Esophagus squamous epithelium (tissue), 5 donors: Measurements from ENCODE around the gene DAND5. TPM values are rescaled to one million over a fixed set of nuclear protein-coding genes. Genes with fewer than 3 reads are reported as not detected.

ENCODE experiments used
- DNase-seq: peaks from one replicate; lab custom pipeline; 2025; lab: John Stamatoyannopoulos, UW
- H3K27ac ChIP-seq, 4 donors: fragments of 200-600 bp; sonication (generic); one replicate each; pipeline ENCODE4 v1.5.1; 2016 to 2019; ENCODE audit warnings: mild to moderate bottlenecking in 1 of 4
- H3K27me3 ChIP-seq, 4 donors: fragments of 200-600 bp; sonication (generic); 1 replicate in 3 of 4; 2 replicates in 1 of 4; pipeline versions ENCODE4 v1.5.1 to v1.6.0; 2017 to 2021; ENCODE audit warnings: antibody characterized with exemption in 1 of 4
- H3K36me3 ChIP-seq, 3 donors: fragments of 200-600 bp; sonication (generic); one replicate each; pipeline ENCODE4 v1.5.1; 2016 to 2019
- H3K4me1 ChIP-seq, 3 donors: fragments of 200-600 bp; sonication (generic); one replicate each; pipeline ENCODE4 v1.5.1; 2017 to 2019
- H3K4me3 ChIP-seq, 4 donors: fragments of 200-600 bp; sonication (generic); 1 replicate in 3 of 4; 2 replicates in 1 of 4; pipeline ENCODE4 v1.5.1; 2016 to 2019; ENCODE audit warnings: mild to moderate bottlenecking in 2 of 4, moderate library complexity in 1 of 4
- H3K9me3 ChIP-seq, 3 donors: fragments of 200-600 bp; sonication (generic); one replicate each; pipeline ENCODE4 v1.5.1; 2016 to 2019
- CTCF ChIP-seq, 6 experiments: fragments of 450-650 bp in 4 of 6; fragments of 200-600 bp in 2 of 6; sonication (generic) in 2 of 6; IDR thresholded peaks; one replicate each; pipeline ENCODE4 v1.5.1; 2016 to 2019; ENCODE audit warnings: antibody characterized with exemption in 6 of 6, mild to moderate bottlenecking in 4 of 6, moderate library complexity in 4 of 6
- POLR2A ChIP-seq, 4 donors: fragments of 450-650 bp; IDR thresholded peaks; one replicate each; pipeline ENCODE4 v1.6.1; 2017; ENCODE audit warnings: antibody characterized with exemption in 4 of 4, mild to moderate bottlenecking in 4 of 4, moderate library complexity in 3 of 4
- WGBS, 2 donors: methylation state at CpG; one replicate each; pipeline ENCODE4 v1.1.5; 2018; 5-methylcytosine and 5-hydroxymethylcytosine counted together
- intact Hi-C: fragments of 100-400 bp; cut with DNase I; formaldehyde crosslinking; loops from one replicate; pipeline ENCODE4 v1.15.0; 2022
- total RNA-seq, 4 donors: library from RNA; depleted of rRNA; stranded (reverse); fragments of >200 nt; gene quantifications; one replicate each; pipeline ENCODE4 v1.1.0, GENCODE V29; 2016
- donor health status: DM: yes; HTN: yes; CAD: no.

DAND5 gene
- total RNA-seq, 4 donors from 2014 or later, result not detected

- H3K4me3 ChIP-seq, result peak overlapping the region; percentile 26 to 61 (median 42)
- TF ChIP-seq CTCF (IDR thresholded peaks at IDR 0.05) (no peak), POLR2A (IDR thresholded peaks at IDR 0.05) (no peak)
- no peaks in the 10 kb centered on the region for H3K36me3 ChIP-seq
- H3K27me3 ChIP-seq, result peaks cover 0 to 38% (median 0%) of the 10 kb centered on the region in 4 donors
- H3K4me1 ChIP-seq, result peaks cover 57 to 100% (median 75%) of the 10 kb centered on the region in 3 donors
- H3K9me3 ChIP-seq, result no peaks in the 10 kb centered on the region
- no peak for DNase-seq
- WGBS, 2 donors, result 12 to 13% methylated on average over 21 to 34 of the region's 35 CpGs
- H3K27ac ChIP-seq, result peak overlapping the region; percentile 90 to 98 (median 92)
- intact Hi-C loops, result no loop called here
Observed at GRCh38 chr19:13014101-13014920, 44.9 kb downstream of the DAND5 start.

- Histone ChIP-seq H3K36me3 (no peaks in the 10 kb centered on the region), H3K27me3 (peaks cover 0 to 33% (median 0%) of the 10 kb centered on the region in 4 donors), H3K4me1 (peaks cover 54 to 100% (median 75%) of the 10 kb centered on the region in 3 donors), H3K27ac (peak overlapping the region; percentile 91 to 98 (median 92)), H3K9me3 (no peaks in the 10 kb centered on the region), H3K4me3 (peak overlapping the region in 3 of 4 donors; percentile 41 to 61 (median 44))
- no peak for DNase-seq
- intact Hi-C loops, result no loop called here
- WGBS, 2 donors, result 33 to 37% methylated on average over 4 of the region's 4 CpGs
- TF ChIP-seq POLR2A (IDR thresholded peaks at IDR 0.05) (no peak), CTCF (IDR thresholded peaks at IDR 0.05) (no peak)
Observed at GRCh38 chr19:13014921-13015280, 45.5 kb downstream of the DAND5 start.

GRCh38 chr19:13015361-13016223 is 46.2 kb downstream of the DAND5 start:
- no peak for DNase-seq
- TF ChIP-seq POLR2A (IDR thresholded peaks at IDR 0.05) (no peak), CTCF (IDR thresholded peaks at IDR 0.05) (no peak)
- Histone ChIP-seq H3K9me3 (no peaks in the 10 kb centered on the region), H3K36me3 (no peaks in the 10 kb centered on the region), H3K4me3 (peak overlapping the region in 3 of 4 donors; percentile 32 to 44 (median 37)), H3K27ac (peak overlapping the region; percentile 91 to 98 (median 92)), H3K27me3 (peaks cover 0 to 26% (median 0%) of the 10 kb centered on the region in 4 donors), H3K4me1 (peaks cover 54 to 100% (median 75%) of the 10 kb centered on the region in 3 donors)
- intact Hi-C loops, result no loop called here
- WGBS, 2 donors, result 28 to 42% methylated on average over 7 to 11 of the region's 12 CpGs

- peak overlapping the region; percentile 91 to 98 (median 92) for H3K27ac ChIP-seq
- TF ChIP-seq CTCF (IDR thresholded peaks at IDR 0.05) (no peak), POLR2A (IDR thresholded peaks at IDR 0.05) (no peak)
- no peaks in the 10 kb centered on the region for H3K36me3 ChIP-seq
- H3K4me1 ChIP-seq, result peaks cover 53 to 100% (median 75%) of the 10 kb centered on the region in 3 donors
- WGBS, 2 donors, result 31 to 36% methylated on average over 7 of the region's 7 CpGs
- no peaks in the 10 kb centered on the region for H3K9me3 ChIP-seq
- H3K27me3 ChIP-seq, result peaks cover 0 to 20% (median 0%) of the 10 kb centered on the region in 4 donors
- DNase-seq, result no peak
- H3K4me3 ChIP-seq, result peak overlapping the region in 3 of 4 donors; percentile 26 to 37 (median 32)
- intact Hi-C loops, result no loop called here
Observed at GRCh38 chr19:13016245-13016627, 46.9 kb downstream of the DAND5 start.
